Retinal pigment epithelial cell (primary cell): ENCODE data around the gene HS3ST3B1.

Experiments used
- DNase-seq: peaks from one replicate; pipeline ENCODE4 v3.0.0-alpha.2; 2010; ENCODE audit warnings: low read depth
- H3K4me3 ChIP-seq: 2 replicates; pipeline ENCODE4 v1.5.1; 2011; ENCODE audit warnings: mild to moderate bottlenecking, low read length, control low read depth, moderate library complexity
- TF ChIP-seq, protein P1 (sequence below): conservative IDR thresholded peaks from 2 replicates; pipeline ENCODE4 v1.5.1; 2011; ENCODE audit warnings: low read depth, low read length, control low read depth, inconsistent platforms

The HS3ST3B1 gene

DNA sequence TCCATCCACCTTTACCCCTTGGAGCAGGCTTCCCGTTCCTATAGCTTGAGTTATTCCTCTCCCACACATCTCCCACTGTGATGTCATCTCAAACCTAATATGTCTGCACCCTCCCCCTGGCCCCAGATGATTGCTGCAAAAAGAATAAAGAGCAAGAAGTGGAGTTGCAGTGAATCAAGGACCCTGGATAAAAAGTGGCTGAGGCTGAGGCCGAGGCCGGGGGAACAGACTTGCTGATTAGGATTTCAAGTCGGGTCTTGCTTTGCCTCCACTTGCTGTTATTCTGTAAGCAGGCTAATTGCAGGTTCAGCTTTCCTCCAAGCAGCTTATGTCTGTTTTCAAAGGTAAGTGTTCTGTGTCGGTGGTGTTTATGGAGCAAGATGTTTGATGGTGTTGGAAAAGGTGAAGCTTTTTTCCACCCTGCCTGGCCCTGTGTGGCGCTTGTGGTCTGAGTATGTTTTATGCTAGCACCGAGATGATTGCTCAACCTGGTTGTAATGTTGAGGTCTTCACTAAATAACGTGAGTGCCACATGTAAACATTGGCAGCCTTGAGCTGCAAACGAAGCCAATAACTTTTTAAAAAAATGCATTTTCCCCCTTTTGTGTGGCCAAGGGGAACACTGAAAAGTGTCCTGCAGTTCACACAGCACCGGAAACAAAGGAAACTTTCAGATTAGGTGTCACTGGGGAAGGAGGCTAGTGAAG is 15.4 kb downstream of the HS3ST3B1 start:
- no peak overlapping the region for H3K4me3 ChIP-seq
- DNase-seq, result no peak
- TF ChIP-seq, protein P1, sequence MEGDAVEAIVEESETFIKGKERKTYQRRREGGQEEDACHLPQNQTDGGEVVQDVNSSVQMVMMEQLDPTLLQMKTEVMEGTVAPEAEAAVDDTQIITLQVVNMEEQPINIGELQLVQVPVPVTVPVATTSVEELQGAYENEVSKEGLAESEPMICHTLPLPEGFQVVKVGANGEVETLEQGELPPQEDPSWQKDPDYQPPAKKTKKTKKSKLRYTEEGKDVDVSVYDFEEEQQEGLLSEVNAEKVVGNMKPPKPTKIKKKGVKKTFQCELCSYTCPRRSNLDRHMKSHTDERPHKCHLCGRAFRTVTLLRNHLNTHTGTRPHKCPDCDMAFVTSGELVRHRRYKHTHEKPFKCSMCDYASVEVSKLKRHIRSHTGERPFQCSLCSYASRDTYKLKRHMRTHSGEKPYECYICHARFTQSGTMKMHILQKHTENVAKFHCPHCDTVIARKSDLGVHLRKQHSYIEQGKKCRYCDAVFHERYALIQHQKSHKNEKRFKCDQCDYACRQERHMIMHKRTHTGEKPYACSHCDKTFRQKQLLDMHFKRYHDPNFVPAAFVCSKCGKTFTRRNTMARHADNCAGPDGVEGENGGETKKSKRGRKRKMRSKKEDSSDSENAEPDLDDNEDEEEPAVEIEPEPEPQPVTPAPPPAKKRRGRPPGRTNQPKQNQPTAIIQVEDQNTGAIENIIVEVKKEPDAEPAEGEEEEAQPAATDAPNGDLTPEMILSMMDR, result no peak

DNA sequence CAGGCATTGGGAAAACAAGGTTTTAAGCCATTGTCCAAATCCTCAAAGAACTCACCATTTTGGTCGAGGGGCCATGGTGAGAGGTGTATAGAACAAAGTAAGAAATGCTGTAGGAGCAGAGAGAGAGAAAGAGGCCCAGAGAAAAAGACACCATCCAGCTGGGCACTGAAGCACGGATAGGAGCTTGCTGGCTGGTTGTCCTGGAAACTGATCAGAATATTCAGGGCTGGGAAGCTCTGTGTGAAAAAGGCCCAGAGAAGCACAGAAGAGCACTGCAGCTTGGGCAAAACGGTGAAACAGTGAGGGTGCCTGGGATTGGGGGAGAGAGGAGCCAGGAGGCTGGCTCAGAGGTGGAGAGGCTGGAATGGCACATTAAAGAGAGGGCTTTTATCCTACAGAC is 16.5 kb downstream of the HS3ST3B1 start:
- no peak overlapping the region for H3K4me3 ChIP-seq
- TF ChIP-seq, protein P1, result no peak
- DNase-seq, result no peak

DNA sequence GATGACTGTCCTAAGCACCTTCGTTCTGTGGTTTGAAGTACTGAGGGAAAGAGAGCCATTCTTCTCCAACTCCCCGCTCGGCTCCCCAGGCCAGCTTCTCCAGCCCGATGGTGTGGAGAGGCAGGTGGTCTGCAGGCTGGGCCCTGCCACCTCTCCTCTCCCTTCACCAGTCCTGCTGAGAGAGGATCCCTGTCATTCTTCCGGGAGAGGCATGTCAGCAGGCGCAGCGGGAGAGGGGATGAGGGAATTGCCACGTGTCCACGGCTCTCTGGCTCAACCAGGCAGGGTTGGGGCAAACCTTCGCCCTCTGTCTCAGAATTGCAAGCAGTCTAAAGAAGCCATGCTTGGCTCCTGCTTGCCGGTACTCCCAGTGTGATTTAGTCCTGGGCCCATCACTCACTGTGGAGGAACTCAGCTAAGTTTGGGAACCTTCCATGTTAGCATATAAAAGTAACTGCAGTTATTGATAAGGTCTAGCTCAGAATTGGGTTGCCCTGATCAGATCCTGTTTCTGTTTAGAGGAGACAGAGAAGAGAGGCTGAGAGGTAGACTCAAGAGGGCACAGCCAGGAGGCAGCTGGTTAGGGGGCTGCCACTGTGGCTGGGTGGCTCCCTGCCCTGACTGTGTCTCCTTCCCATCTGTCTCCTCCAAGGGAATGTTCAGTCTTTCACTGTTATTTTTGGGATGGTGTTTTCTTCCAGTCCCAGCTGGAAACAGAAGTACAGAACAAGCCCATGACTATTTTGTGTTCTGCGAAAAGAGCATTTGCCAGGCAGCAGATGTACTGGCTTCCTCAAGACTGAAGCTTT is 17.4 kb downstream of the HS3ST3B1 start:
- no peak overlapping the region for H3K4me3 ChIP-seq
- TF ChIP-seq, protein P1, result no peak
- no peak for DNase-seq

DNA sequence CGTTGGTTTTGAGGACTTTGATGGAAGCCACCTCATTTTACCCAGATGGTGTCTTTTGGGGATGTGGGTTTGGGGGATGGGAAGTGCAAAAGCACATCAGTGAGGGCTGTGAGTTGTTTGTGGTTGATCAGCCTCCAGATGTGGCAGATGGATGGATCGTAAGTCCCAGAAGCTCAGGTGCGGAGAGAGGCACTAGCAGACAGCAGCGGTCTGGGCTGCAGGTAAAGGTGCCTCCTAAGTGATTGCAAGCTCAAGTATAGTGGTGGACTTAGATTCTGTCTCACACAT is 18.0 kb downstream of the HS3ST3B1 start:
- TF ChIP-seq, protein P1, result no peak
- no peak overlapping the region for H3K4me3 ChIP-seq
- DNase-seq, result no peak

DNA sequence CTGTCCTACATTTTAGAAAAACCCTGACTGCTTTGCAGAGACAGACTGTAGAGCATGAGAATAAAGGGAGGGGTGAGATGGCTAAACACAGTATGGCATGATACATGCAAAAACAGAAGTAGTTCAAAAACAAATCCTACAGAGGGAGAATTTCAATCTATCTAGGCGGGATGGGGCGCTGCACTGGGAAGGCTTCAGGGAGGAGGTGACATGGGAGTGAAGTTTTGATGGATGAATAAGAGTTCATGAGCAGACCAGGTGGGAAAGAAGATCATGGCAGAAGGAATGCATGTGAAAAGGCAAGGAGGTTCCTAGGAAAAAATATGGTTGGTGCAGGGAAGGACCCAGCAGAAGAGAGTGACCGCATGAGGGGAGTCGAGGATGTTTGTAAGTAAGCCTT is 19.2 kb downstream of the HS3ST3B1 start:
- no peak for DNase-seq
- TF ChIP-seq, protein P1, result no peak
- no peak overlapping the region for H3K4me3 ChIP-seq

DNA sequence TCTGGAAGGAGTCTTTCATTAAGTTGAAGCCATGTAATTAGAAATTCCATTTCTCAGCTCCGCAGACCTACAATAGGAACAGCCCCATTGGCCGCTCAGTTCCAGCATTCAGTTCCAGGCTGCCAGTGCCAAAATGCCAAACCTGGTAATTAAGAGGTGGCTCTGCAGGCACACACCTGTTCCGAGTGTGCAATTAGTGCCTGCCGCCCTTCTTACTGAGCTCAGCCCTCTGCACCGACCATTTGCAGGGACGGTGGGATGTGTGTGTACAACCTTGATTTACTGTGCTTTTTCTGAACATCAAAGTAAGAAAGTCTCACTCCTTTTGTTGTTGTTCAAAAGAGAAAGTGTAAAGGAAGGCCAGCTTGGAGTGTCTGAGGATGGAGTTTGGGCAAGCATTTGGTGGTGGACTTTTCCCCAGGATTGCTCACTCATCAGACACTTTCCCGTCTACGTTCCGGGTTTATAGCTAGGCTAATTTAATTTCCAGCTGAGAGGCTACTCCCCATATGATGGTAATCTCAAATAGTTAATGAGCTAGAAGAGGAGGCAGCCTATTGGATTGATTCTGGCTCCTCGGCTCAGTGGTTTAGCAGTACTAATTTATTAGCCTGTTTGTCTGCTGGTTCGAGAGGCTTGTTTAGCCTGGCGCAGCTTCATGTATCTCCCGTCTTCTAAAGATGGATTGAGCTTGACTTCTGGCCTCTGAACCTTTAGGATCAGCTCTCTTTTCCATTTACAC is 20.0 kb downstream of the HS3ST3B1 start:
- DNase-seq, result no peak
- H3K4me3 ChIP-seq, result no peak overlapping the region
- TF ChIP-seq, protein P1, result no peak
